NCI-H2107 (cell line): ENCODE data around the gene BLVRB.

ENCODE experiments used
- DNase-seq: peaks from one replicate; lab custom pipeline; 2025; lab: John Stamatoyannopoulos, UW

Gene BLVRB

GRCh38 chr19:40403262-40403984 lies 62.1 kb downstream of the BLVRB start:
- no peak for DNase-seq

DNA sequence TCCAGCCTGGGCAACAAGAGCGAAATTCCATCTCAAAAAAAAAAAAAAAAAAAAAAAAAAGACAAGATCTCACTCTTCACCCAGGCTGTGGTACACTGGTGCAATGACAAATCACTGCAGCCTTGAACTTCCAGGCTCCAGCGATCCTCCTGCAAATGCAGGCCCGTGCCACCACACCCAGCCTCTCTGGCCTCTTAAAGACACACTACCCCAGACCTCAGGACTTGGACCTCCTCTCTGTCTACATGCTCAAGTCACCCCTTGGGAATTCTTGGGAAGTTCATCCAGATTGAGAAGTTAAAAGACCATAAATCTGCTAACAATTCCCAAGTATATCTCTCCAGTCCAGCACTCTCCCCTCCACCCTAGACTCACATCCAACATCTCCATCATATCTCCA lies 65.0 kb downstream of the BLVRB start:
- no peak for DNase-seq

GRCh38 chr19:40398417-40399131 lies 67.0 kb downstream of the BLVRB start:
- no peak for DNase-seq
